Memory B cell (primary cell): ENCODE measurements around the gene SCN4A.
"Not testable (repeated sequence)": the region's sequence is repeated elsewhere in the genome, so short reads cannot be mapped to it uniquely, and the experiment has no call there.

ENCODE experiments used
- ATAC-seq: fragments of 150-1000 bp; cut with Tn5 transposase; 2 replicates; pipeline ENCODE4 v1.10.0; 2021; ENCODE audit warnings: low read depth, mild to moderate bottlenecking, moderate library complexity
- DNase-seq, 2 donors: peaks; one replicate each; pipeline ENCODE4 v3.0.0; 2022; ENCODE audit warnings: low spot score in 2 of 2
- H3K27ac Mint-ChIP-seq: one replicate; pipeline ENCODE4 v1.8.0; 2022; ENCODE audit warnings: mild to moderate bottlenecking, moderate library complexity, mixed read lengths
- H3K27me3 Mint-ChIP-seq: one replicate; pipeline ENCODE4 v1.8.0; 2022; ENCODE audit warnings: mixed read lengths
- H3K36me3 Mint-ChIP-seq: one replicate; pipeline ENCODE4 v1.8.0; 2022; ENCODE audit warnings: mild to moderate bottlenecking, mixed read lengths
- H3K4me1 Mint-ChIP-seq: one replicate; pipeline ENCODE4 v1.8.0; 2022; ENCODE audit warnings: mixed read lengths
- H3K4me3 Mint-ChIP-seq: one replicate; pipeline ENCODE4 v1.8.0; 2022; ENCODE audit warnings: mild to moderate bottlenecking, moderate library complexity, mixed read lengths
- H3K9me3 Mint-ChIP-seq: one replicate; pipeline ENCODE4 v1.8.0; 2022; ENCODE audit warnings: mixed read lengths

Gene SCN4A

GRCh38 chr17:63972796-63973195, at the start of gene SCN4A:
Gene SCN4A, minus strand, starts transcription at chr17:63972918. Its CDS starts 77 bp downstream, at chr17:63972841.
- Mint-ChIP-seq H3K36me3 (no peaks in the 10 kb centered on the region), H3K4me1 (peaks cover 6% of the 10 kb centered on the region), H3K27ac (no peak within 1 kb of the TSS), H3K4me3 (no peak within 1 kb of the TSS), H3K9me3 (no peaks in the 10 kb centered on the region), H3K27me3 (peaks cover 17% of the 10 kb centered on the region)
- no peak for DNase-seq
- no peak for ATAC-seq

GRCh38 chr17:64020056-64020766, 47.5 kb upstream of the SCN4A start, which contains the start of gene ICAM2:
Gene ICAM2, minus strand, starts transcription at chr17:64020633. Its CDS starts 13,942 bp downstream, at chr17:64006691.
- Mint-ChIP-seq H3K4me1 (peaks cover 34% of the 10 kb centered on the region), H3K9me3 (no peaks in the 10 kb centered on the region), H3K27me3 (no peaks in the 10 kb centered on the region), H3K36me3 (peaks cover 2% of the 10 kb centered on the region), H3K4me3 (peak within 1 kb of the TSS; percentile 96), H3K27ac (peak within 1 kb of the TSS; percentile 97)
- ATAC-seq (peak; percentile 81), DNase-seq (peak; percentile 80 to 86)

GRCh38 chr17:64019551-64019961, 46.8 kb upstream of the SCN4A start:
- not testable (repeated sequence) for ATAC-seq, H3K27me3 Mint-ChIP-seq, DNase-seq, H3K9me3 Mint-ChIP-seq, H3K36me3 Mint-ChIP-seq
- peaks cover 33% of the 10 kb centered on the region for H3K4me1 Mint-ChIP-seq
- peak overlapping the region; percentile 96 for H3K4me3 Mint-ChIP-seq
- peak overlapping the region; percentile 97 for H3K27ac Mint-ChIP-seq

- no peak for DNase-seq
- peak overlapping the region; percentile 97 for H3K27ac Mint-ChIP-seq
These were observed 44.8 kb upstream of the SCN4A start for GRCh38 chr17:64017381-64017980.

GRCh38 chr17:64016974-64017373, 44.3 kb upstream of the SCN4A start:
- H3K27me3 Mint-ChIP-seq = no peaks in the 10 kb centered on the region
- ATAC-seq = no peak
- peak overlapping the region; percentile 61 for H3K4me3 Mint-ChIP-seq
- no peak for DNase-seq
- H3K27ac Mint-ChIP-seq = peak overlapping the region; percentile 77
- peaks cover 2% of the 10 kb centered on the region for H3K36me3 Mint-ChIP-seq
- peaks cover 37% of the 10 kb centered on the region for H3K4me1 Mint-ChIP-seq
- H3K9me3 Mint-ChIP-seq = peaks cover 3% of the 10 kb centered on the region

More at GRCh38 chr17:64017381-64017980, 44.8 kb upstream of the SCN4A start:
- Mint-ChIP-seq H3K36me3 (peaks cover 2% of the 10 kb centered on the region), H3K4me3 (peak overlapping the region; percentile 66), H3K4me1 (peaks cover 37% of the 10 kb centered on the region), H3K9me3 (peaks cover 3% of the 10 kb centered on the region), H3K27me3 (no peaks in the 10 kb centered on the region)
- no peak for ATAC-seq

- Mint-ChIP-seq H3K27me3 (no peaks in the 10 kb centered on the region), H3K4me1 (peaks cover 40% of the 10 kb centered on the region), H3K9me3 (peaks cover 3% of the 10 kb centered on the region), H3K4me3 (peak overlapping the region; percentile 61), H3K27ac (peak overlapping the region; percentile 77), H3K36me3 (peaks cover 6% of the 10 kb centered on the region)
- ATAC-seq (no peak), DNase-seq (no peak)
These were observed 43.6 kb upstream of the SCN4A start for GRCh38 chr17:64016231-64016784.

GRCh38 chr17:64015447-64015846, 42.7 kb upstream of the SCN4A start:
- Mint-ChIP-seq H3K9me3 (peaks cover 3% of the 10 kb centered on the region), H3K4me1 (peaks cover 37% of the 10 kb centered on the region), H3K4me3 (no peak overlapping the region), H3K27me3 (no peaks in the 10 kb centered on the region), H3K27ac (no peak overlapping the region), H3K36me3 (peaks cover 6% of the 10 kb centered on the region)
- no peak for ATAC-seq
- DNase-seq = no peak

GRCh38 chr17:64009571-64010402, 37.1 kb upstream of the SCN4A start:
- no peak overlapping the region for H3K4me3 Mint-ChIP-seq
- H3K4me1 Mint-ChIP-seq = peaks cover 31% of the 10 kb centered on the region
- H3K36me3 Mint-ChIP-seq = peaks cover 21% of the 10 kb centered on the region
- H3K27ac Mint-ChIP-seq = no peak overlapping the region
- no peaks in the 10 kb centered on the region for H3K27me3 Mint-ChIP-seq
- DNase-seq (no peak), ATAC-seq (no peak)
- H3K9me3 Mint-ChIP-seq = peaks cover 3% of the 10 kb centered on the region

GRCh38 chr17:64008830-64009229, 36.1 kb upstream of the SCN4A start:
- no peaks in the 10 kb centered on the region for H3K9me3 Mint-ChIP-seq
- DNase-seq (no peak), ATAC-seq (no peak)
- no peak overlapping the region for H3K4me3 Mint-ChIP-seq
- H3K4me1 Mint-ChIP-seq = peaks cover 23% of the 10 kb centered on the region
- no peak overlapping the region for H3K27ac Mint-ChIP-seq
- H3K27me3 Mint-ChIP-seq = no peaks in the 10 kb centered on the region
- H3K36me3 Mint-ChIP-seq = peaks cover 25% of the 10 kb centered on the region

GRCh38 chr17:64008346-64008745, 35.6 kb upstream of the SCN4A start:
- Mint-ChIP-seq H3K4me3 (no peak overlapping the region), H3K27me3 (no peaks in the 10 kb centered on the region), H3K9me3 (no peaks in the 10 kb centered on the region), H3K4me1 (peaks cover 23% of the 10 kb centered on the region), H3K27ac (no peak overlapping the region), H3K36me3 (peaks cover 30% of the 10 kb centered on the region)
- no peak for ATAC-seq
- no peak for DNase-seq

GRCh38 chr17:64007838-64008282, 35.1 kb upstream of the SCN4A start:
- Mint-ChIP-seq H3K27me3 (no peaks in the 10 kb centered on the region), H3K9me3 (no peaks in the 10 kb centered on the region), H3K27ac (no peak overlapping the region), H3K36me3 (peaks cover 35% of the 10 kb centered on the region), H3K4me1 (peaks cover 23% of the 10 kb centered on the region), H3K4me3 (no peak overlapping the region)
- ATAC-seq (no peak), DNase-seq (no peak)

- peaks cover 23% of the 10 kb centered on the region for H3K4me1 Mint-ChIP-seq
- peaks cover 35% of the 10 kb centered on the region for H3K36me3 Mint-ChIP-seq
- H3K9me3 Mint-ChIP-seq, H3K27me3 Mint-ChIP-seq, H3K27ac Mint-ChIP-seq, H3K4me3 Mint-ChIP-seq, ATAC-seq, DNase-seq: not testable (repeated sequence)
These were observed 34.5 kb upstream of the SCN4A start for GRCh38 chr17:64007089-64007837.

GRCh38 chr17:64006361-64007088, 33.8 kb upstream of the SCN4A start:
- peaks cover 20% of the 10 kb centered on the region for H3K4me1 Mint-ChIP-seq
- peaks cover 30% of the 10 kb centered on the region for H3K36me3 Mint-ChIP-seq
- no peak overlapping the region for H3K27ac Mint-ChIP-seq
- H3K27me3 Mint-ChIP-seq = no peaks in the 10 kb centered on the region
- DNase-seq = no peak
- no peak for ATAC-seq
- H3K4me3 Mint-ChIP-seq = no peak overlapping the region
- no peaks in the 10 kb centered on the region for H3K9me3 Mint-ChIP-seq
